Esophagus muscularis mucosa (tissue), 4 donors: ENCODE measurements around the gene AIPL1.

Experiments
- CTCF ChIP-seq, 3 experiments: fragments of 200-600 bp in 2 of 3; fragments of 450-650 bp in 1 of 3; sonication (generic) in 2 of 3; IDR thresholded peaks; one replicate each; pipeline ENCODE4 v1.5.1; 2017 to 2019; ENCODE audit warnings: antibody characterized with exemption in 3 of 3, mild to moderate bottlenecking in 2 of 3, moderate library complexity in 1 of 3
- EP300 ChIP-seq: sonication (generic); formaldehyde crosslinking; IDR thresholded peaks from one replicate; pipeline ENCODE4 v1.6.1; 2017; ENCODE audit warnings: antibody characterized with exemption
- POLR2A ChIP-seq: fragments of 450-650 bp; IDR thresholded peaks from one replicate; pipeline ENCODE4 v1.6.1; 2017; ENCODE audit warnings: antibody characterized with exemption, moderate library complexity, mild to moderate bottlenecking, low read depth
- POLR2AphosphoS5 ChIP-seq, 2 donors: sonication (generic); formaldehyde crosslinking; IDR thresholded peaks; one replicate each; pipeline ENCODE4 v1.6.1; 2017; ENCODE audit warnings: antibody characterized with exemption in 2 of 2

GRCh38 chr17:6388416-6388815 is 46.5 kb downstream of the AIPL1 start:
- TF ChIP-seq POLR2AphosphoS5 (IDR thresholded peaks at IDR 0.05) = no peak
- no peak for TF ChIP-seq CTCF (IDR thresholded peaks at IDR 0.05)
- no peak for TF ChIP-seq EP300
- TF ChIP-seq POLR2A = no peak
